Activated CD8-positive, alpha-beta memory T cell treated with anti-CD3 and anti-CD28 coated beads, Interleukin-2, amount 50 U/mL, for 1 hour (primary cell): ENCODE results near the gene EHBP1L1.
"Not testable (repeated sequence)": the region's sequence is repeated elsewhere in the genome, so short reads cannot be mapped to it uniquely, and the experiment has no call there.

Experiments
- DNase-seq: peaks from one replicate; pipeline ENCODE4 v3.0.0-alpha.2; 2020; ENCODE audit errors: extremely low read depth

EHBP1L1 gene

GRCh38 chr11:65560555-65561418 is 15.1 kb upstream of the EHBP1L1 start:
- no peak for DNase-seq

- no peak for DNase-seq
Measured at GRCh38 chr11:65562020-65562419, 13.8 kb upstream of the EHBP1L1 start.

GRCh38 chr11:65562788-65563187 is 13.1 kb upstream of the EHBP1L1 start:
- DNase-seq = no peak

GRCh38 chr11:65563601-65564000 is 12.3 kb upstream of the EHBP1L1 start:
- DNase-seq = no peak

GRCh38 chr11:65564879-65565559 is 10.8 kb upstream of the EHBP1L1 start:
- DNase-seq = not testable (repeated sequence)

- no peak for DNase-seq
Measured at GRCh38 chr11:65565624-65566453, 10.0 kb upstream of the EHBP1L1 start.

GRCh38 chr11:65569164-65569972 is 6.5 kb upstream of the EHBP1L1 start:
- DNase-seq = no peak

- peak; percentile 89 for DNase-seq
Measured at GRCh38 chr11:65569973-65570918, 5.6 kb upstream of the EHBP1L1 start, which contains the start of gene ZNRD2. Gene ZNRD2 (plus strand): TSS chr11:65570477. CDS start chr11:65570492, 15 bp downstream.

- DNase-seq = no peak
Measured at GRCh38 chr11:65571420-65571819, 4.4 kb upstream of the EHBP1L1 start.

GRCh38 chr11:65571940-65572339 is 3.9 kb upstream of the EHBP1L1 start:
- no peak for DNase-seq

GRCh38 chr11:65572356-65573051 is 3.3 kb upstream of the EHBP1L1 start, which contains the start of gene FAM89B:
Gene FAM89B (plus strand): TSS chr11:65572538. CDS start chr11:65572670, 132 bp downstream.
- DNase-seq = peak; percentile 73

- no peak for DNase-seq
Measured at GRCh38 chr11:65573391-65574079, 2.3 kb upstream of the EHBP1L1 start.

GRCh38 chr11:65574109-65574810 is 1.6 kb upstream of the EHBP1L1 start:
- no peak for DNase-seq

GRCh38 chr11:65574811-65575567 is 864 bp upstream of the EHBP1L1 start:
- DNase-seq = no peak

GRCh38 chr11:65576232-65576866 is 496 bp downstream of the EHBP1L1 start:
- DNase-seq = no peak

GRCh38 chr11:65576867-65577755 is 1.3 kb downstream of the EHBP1L1 start:
- no peak for DNase-seq
